Measurements from ENCODE around the gene ARHGAP27. TPM values are rescaled to one million over a fixed set of nuclear protein-coding genes. Genes with fewer than 3 reads are reported as not detected.

The ARHGAP27 gene
- total and polyA plus RNA-seq, 9 of the 15 experiments (the other 6 are each of a cell fraction or from before 2014, with no cell fraction given): 0.04 to 4.6 (median 2.1) TPM

DNA sequence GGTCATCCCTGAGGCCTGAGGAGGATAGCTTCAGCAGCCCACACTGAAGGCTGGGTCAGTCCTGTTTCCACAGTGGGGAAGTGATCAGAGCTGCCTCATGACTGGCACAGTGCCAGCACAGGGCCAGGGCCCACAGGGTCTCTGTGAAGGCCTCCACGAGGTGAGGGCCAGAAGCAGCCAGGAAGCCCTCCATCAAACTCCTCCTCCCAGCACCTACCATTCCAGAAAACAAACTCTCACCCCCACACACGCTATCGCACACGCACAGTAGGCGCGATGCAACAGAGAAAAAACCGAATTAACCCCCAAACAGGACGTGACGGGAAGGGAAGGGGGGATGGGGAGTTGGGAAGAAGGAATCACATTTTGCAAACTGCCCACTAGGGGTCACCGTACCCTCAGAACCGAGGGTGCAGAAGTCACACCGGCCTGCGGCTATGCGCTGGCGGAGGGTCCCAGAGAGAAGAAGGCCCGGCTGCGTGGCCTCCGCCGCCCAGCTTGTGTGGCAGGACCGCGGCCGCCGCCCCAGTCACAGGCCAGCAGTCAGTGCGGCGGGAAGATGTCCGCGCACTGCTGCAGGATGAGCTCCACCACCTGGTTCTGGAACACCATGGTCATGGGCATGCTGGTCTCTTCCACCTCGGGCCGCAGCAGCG is 37.6 kb downstream of the ARHGAP27 start (continued):
- TF ChIP-seq, protein P1, sequence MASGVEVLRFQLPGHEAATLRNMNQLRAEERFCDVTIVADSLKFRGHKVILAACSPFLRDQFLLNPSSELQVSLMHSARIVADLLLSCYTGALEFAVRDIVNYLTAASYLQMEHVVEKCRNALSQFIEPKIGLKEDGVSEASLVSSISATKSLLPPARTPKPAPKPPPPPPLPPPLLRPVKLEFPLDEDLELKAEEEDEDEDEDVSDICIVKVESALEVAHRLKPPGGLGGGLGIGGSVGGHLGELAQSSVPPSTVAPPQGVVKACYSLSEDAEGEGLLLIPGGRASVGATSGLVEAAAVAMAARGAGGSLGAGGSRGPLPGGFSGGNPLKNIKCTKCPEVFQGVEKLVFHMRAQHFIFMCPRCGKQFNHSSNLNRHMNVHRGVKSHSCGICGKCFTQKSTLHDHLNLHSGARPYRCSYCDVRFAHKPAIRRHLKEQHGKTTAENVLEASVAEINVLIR (CRISPR knock-in tag; IDR thresholded peaks at IDR 0.05): no peak
- TF ChIP-seq RBM22 (IDR thresholded peaks at IDR 0.05; ENCODE audit: low read depth, low read length, poor library complexity, severe bottlenecking): no peak
- no peak for TF ChIP-seq TARDBP (IDR thresholded peaks at IDR 0.05)
- 0 out of 4 replicates have a peak, but pooled peaks of 1 of the 2 experiments have one; percentile 63 for TF ChIP-seq RCOR1 (IDR thresholded peaks at IDR 0.05; ENCODE audit: borderline replicate concordance in 1 of 2, low read depth in 2 of 2, low read length in 2 of 2)
- TF ChIP-seq, protein P2, sequence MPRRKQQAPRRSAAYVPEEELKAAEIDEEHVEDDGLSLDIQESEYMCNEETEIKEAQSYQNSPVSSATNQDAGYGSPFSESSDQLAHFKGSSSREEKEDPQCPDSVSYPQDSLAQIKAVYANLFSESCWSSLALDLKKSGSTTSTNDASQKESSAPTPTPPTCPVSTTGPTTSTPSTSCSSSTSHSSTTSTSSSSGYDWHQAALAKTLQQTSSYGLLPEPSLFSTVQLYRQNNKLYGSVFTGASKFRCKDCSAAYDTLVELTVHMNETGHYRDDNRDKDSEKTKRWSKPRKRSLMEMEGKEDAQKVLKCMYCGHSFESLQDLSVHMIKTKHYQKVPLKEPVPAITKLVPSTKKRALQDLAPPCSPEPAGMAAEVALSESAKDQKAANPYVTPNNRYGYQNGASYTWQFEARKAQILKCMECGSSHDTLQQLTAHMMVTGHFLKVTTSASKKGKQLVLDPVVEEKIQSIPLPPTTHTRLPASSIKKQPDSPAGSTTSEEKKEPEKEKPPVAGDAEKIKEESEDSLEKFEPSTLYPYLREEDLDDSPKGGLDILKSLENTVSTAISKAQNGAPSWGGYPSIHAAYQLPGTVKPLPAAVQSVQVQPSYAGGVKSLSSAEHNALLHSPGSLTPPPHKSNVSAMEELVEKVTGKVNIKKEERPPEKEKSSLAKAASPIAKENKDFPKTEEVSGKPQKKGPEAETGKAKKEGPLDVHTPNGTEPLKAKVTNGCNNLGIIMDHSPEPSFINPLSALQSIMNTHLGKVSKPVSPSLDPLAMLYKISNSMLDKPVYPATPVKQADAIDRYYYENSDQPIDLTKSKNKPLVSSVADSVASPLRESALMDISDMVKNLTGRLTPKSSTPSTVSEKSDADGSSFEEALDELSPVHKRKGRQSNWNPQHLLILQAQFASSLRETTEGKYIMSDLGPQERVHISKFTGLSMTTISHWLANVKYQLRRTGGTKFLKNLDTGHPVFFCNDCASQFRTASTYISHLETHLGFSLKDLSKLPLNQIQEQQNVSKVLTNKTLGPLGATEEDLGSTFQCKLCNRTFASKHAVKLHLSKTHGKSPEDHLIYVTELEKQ (CRISPR knock-in tag; IDR thresholded peaks at IDR 0.05): no peak
- no peak for TF ChIP-seq CAMTA2 (CRISPR knock-in tag; conservative IDR thresholded peaks at IDR 0.05)
- peak; percentile 40 to 51; a peak in 2 of 4 replicates for TF ChIP-seq NRF1 (conservative IDR thresholded peaks at IDR 0.05 in 1 of 2, IDR thresholded peaks at IDR 0.05 in 1 of 2)
- no peak for TF ChIP-seq CHCHD3 (CRISPR knock-in tag; IDR thresholded peaks at IDR 0.05)
- TF ChIP-seq, protein P3, sequence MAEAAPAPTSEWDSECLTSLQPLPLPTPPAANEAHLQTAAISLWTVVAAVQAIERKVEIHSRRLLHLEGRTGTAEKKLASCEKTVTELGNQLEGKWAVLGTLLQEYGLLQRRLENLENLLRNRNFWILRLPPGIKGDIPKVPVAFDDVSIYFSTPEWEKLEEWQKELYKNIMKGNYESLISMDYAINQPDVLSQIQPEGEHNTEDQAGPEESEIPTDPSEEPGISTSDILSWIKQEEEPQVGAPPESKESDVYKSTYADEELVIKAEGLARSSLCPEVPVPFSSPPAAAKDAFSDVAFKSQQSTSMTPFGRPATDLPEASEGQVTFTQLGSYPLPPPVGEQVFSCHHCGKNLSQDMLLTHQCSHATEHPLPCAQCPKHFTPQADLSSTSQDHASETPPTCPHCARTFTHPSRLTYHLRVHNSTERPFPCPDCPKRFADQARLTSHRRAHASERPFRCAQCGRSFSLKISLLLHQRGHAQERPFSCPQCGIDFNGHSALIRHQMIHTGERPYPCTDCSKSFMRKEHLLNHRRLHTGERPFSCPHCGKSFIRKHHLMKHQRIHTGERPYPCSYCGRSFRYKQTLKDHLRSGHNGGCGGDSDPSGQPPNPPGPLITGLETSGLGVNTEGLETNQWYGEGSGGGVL (CRISPR knock-in tag; IDR thresholded peaks at IDR 0.05): no peak
- TF ChIP-seq, protein P4, sequence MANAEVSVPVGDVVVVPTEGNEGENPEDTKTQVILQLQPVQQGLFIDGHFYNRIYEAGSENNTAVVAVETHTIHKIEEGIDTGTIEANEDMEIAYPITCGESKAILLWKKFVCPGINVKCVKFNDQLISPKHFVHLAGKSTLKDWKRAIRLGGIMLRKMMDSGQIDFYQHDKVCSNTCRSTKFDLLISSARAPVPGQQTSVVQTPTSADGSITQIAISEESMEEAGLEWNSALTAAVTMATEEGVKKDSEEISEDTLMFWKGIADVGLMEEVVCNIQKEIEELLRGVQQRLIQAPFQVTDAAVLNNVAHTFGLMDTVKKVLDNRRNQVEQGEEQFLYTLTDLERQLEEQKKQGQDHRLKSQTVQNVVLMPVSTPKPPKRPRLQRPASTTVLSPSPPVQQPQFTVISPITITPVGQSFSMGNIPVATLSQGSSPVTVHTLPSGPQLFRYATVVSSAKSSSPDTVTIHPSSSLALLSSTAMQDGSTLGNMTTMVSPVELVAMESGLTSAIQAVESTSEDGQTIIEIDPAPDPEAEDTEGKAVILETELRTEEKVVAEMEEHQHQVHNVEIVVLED (CRISPR knock-in tag; IDR thresholded peaks at IDR 0.05): no peak
- no peak for TF ChIP-seq PHF8 (IDR thresholded peaks at IDR 0.05; ENCODE audit: borderline replicate concordance, low read length)
- TF ChIP-seq ZSCAN29 (IDR thresholded peaks at IDR 0.05): peak; percentile 97
- TF ChIP-seq, protein P5, sequence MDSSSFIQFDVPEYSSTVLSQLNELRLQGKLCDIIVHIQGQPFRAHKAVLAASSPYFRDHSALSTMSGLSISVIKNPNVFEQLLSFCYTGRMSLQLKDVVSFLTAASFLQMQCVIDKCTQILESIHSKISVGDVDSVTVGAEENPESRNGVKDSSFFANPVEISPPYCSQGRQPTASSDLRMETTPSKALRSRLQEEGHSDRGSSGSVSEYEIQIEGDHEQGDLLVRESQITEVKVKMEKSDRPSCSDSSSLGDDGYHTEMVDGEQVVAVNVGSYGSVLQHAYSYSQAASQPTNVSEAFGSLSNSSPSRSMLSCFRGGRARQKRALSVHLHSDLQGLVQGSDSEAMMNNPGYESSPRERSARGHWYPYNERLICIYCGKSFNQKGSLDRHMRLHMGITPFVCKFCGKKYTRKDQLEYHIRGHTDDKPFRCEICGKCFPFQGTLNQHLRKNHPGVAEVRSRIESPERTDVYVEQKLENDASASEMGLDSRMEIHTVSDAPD (CRISPR knock-in tag; IDR thresholded peaks at IDR 0.05): no peak
- TF ChIP-seq MIER1 (IDR thresholded peaks at IDR 0.05; ENCODE audit: low read depth): no peak
- TF ChIP-seq ZNF77 (CRISPR knock-in tag; IDR thresholded peaks at IDR 0.05): no peak
- TF ChIP-seq ZEB2 (IDR thresholded peaks at IDR 0.05): 0 out of 2 replicates have a peak, but pooled peaks have one; percentile 25
- no peak for TF ChIP-seq ZNF134 (CRISPR knock-in tag; conservative IDR thresholded peaks at IDR 0.05)
- no peak for TF ChIP-seq TBL1XR1 (IDR thresholded peaks at IDR 0.05; ENCODE audit: low read length in 2 of 2)
- peak; percentile 37; the same call in 1 of the 2 replicates for TF ChIP-seq CXXC5 (CRISPR knock-in tag; IDR thresholded peaks at IDR 0.05)
